ENCODE measurements around the gene SLC5A1.
"Not testable (repeated sequence)": the region's sequence is repeated elsewhere in the genome, so short reads cannot be mapped to it uniquely, and the experiment has no call there.

DNA sequence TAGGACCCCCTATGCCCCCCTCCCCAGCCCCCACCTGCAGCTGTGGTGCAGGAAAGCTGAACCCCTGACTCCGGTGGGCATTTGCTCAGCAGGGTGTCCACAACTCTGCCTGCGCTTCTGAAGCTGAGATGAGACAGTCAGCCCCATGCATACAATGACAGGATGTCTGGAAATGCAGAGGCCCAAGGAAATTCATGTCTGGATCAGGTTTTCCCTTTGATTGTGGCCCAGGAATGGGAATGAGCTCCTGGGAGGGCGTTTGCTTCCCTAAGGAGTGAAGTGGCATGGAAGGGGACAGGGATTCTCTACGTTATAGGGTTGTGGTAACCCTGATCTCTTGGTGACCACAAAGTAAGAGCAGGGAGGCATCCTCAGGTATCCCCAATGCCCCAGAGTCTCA, 93.8 kb downstream of the SLC5A1 start:
- not testable (repeated sequence) for TF ChIP-seq MXI1 (IDR thresholded peaks at IDR 0.05; ENCODE audit: borderline replicate concordance, low read depth, low read length); HNRNPUL1 (IDR thresholded peaks at IDR 0.05; ENCODE audit: low read depth, low read length); SIN3B (IDR thresholded peaks at IDR 0.05; ENCODE audit: low read length); POLR2AphosphoS5 (IDR thresholded peaks at IDR 0.05; ENCODE audit: low read depth, low read length); ZFP36L1 (CRISPR knock-in tag; IDR thresholded peaks at IDR 0.05); ZNF670 (CRISPR knock-in tag; IDR thresholded peaks at IDR 0.05; ENCODE audit: borderline replicate concordance)
- TF ChIP-seq, protein P1, sequence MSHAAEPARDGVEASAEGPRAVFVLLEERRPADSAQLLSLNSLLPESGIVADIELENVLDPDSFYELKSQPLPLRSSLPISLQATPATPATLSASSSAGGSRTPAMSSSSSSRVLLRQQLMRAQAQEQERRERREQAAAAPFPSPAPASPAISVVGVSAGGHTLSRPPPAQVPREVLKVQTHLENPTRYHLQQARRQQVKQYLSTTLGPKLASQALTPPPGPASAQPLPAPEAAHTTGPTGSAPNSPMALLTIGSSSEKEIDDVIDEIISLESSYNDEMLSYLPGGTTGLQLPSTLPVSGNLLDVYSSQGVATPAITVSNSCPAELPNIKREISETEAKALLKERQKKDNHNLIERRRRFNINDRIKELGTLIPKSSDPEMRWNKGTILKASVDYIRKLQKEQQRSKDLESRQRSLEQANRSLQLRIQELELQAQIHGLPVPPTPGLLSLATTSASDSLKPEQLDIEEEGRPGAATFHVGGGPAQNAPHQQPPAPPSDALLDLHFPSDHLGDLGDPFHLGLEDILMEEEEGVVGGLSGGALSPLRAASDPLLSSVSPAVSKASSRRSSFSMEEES (CRISPR knock-in tag; IDR thresholded peaks at IDR 0.05): not testable (repeated sequence)
- TF ChIP-seq, protein P2, sequence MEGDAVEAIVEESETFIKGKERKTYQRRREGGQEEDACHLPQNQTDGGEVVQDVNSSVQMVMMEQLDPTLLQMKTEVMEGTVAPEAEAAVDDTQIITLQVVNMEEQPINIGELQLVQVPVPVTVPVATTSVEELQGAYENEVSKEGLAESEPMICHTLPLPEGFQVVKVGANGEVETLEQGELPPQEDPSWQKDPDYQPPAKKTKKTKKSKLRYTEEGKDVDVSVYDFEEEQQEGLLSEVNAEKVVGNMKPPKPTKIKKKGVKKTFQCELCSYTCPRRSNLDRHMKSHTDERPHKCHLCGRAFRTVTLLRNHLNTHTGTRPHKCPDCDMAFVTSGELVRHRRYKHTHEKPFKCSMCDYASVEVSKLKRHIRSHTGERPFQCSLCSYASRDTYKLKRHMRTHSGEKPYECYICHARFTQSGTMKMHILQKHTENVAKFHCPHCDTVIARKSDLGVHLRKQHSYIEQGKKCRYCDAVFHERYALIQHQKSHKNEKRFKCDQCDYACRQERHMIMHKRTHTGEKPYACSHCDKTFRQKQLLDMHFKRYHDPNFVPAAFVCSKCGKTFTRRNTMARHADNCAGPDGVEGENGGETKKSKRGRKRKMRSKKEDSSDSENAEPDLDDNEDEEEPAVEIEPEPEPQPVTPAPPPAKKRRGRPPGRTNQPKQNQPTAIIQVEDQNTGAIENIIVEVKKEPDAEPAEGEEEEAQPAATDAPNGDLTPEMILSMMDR (CRISPR knock-in tag; IDR thresholded peaks at IDR 0.05): not testable (repeated sequence)

Data from HepG2 (cell line).